ENCODE results near the gene FBLN1.

The FBLN1 gene

DNA sequence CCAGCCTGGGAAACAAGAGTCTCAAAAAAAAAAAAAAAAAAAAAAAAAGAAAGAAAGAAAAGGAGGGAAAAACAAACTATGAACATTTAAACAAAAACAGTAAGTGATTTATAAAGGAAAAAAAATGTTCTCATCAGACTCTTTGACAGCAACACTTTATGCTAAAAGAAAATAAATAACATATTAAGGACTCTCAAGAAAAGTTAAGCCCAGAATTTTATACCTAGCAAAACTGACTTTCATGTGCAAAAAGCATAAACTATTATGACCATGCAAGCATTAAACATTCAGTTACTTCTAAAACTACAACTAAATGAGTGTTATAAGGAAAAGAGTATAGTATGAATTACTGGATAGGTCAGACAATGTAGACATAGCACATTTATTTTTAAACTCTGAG lies 68.4 kb downstream of the FBLN1 start:
- no peak for DNase-seq (ENCODE audit: low spot score)

DNA sequence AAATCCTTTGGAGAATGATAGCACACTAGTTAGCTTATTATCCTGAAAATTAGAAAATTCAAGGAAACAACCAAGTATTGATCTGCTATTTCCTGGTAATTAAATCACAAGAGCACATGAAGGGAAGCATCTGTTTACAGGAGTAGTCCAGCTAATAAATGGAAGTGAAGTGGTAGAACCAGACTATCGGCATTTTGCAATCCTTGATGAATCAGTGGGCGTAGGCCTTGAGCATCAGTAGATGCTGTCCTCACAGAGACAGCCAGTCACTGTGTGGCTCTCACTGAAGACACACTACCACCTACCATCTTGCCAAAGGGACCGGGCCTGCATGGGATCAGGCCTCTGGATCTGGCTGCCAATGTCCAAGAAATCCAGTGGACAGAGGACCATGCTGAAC lies 69.8 kb downstream of the FBLN1 start:
- no peak for DNase-seq (ENCODE audit: low spot score)

DNA sequence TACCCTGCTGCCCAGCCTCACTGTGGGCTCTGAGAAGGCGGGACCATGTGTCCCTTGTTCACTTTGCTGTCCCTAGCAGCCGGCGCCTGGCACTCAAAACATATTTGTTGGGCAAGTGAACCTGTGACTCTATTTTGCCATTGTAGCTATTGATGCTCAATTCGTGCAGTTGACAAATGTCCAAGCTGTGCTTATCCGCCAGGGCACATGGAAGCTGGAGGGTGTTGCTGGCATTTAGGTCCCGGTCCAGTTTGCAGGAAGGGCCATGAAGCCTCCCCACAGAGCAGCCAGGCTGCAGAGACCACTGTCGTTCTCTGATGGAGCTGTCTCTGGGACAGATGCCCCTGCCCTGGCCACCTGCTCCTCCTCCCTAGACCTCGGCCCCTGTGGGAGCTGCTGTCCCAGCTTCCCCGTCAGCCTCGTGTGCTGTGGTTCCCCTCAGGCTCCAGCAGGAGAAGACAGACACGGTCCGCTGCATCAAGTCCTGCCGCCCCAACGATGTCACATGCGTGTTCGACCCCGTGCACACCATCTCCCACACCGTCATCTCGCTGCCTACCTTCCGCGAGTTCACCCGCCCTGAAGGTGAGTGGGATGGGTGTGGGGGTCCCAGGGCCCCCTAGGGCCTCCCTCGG lies 71.5 kb downstream of the FBLN1 start:
- DNase-seq (ENCODE audit: low spot score), result no peak

DNA sequence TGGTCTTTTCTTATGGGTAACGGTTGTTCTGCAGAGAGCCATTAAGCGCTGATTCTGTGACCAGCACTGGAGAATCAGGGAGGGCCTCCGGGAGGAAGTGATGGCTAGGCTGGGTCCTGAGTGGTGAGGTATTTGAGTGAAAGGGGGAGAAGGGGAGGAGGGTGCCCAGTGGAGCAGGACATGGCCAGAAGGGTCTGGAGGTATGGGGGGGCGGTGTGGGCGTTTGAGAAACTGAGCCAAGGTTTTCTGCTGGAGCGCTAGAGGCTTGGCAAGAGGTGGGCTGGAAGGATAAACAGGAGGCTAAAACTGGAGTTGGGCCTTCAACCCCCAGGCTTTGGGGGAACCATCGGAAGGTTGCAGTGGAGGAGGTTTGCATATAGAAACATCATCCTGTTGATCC lies 72.5 kb downstream of the FBLN1 start:
- DNase-seq (ENCODE audit: low spot score), result no peak

- no peak for DNase-seq (ENCODE audit: low spot score)
These were observed 73.1 kb downstream of the FBLN1 start for GRCh38 chr22:45575607-45576272.

DNA sequence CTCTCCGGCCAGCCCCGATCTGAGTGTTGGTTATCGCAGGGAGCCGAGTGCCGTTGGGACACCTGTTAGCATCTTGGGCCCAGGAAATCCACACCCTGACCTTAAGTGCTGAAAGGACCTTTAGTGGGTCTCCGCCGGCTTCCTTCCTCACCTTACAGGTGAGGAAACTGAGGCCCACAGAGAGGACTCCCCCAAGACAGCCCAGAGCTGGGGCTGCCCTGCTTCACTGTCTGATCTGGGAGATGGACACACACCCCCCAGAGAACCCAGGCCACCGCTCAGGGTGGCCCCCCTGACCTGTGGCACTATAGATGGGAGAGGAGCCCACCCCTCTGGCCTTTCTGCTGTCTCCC lies 73.6 kb downstream of the FBLN1 start:
- DNase-seq (ENCODE audit: low spot score), result no peak

GRCh38 chr22:45576730-45577464 lies 74.2 kb downstream of the FBLN1 start:
- no peak for DNase-seq (ENCODE audit: low spot score)

- DNase-seq (ENCODE audit: low spot score), result peak; percentile 79
These were observed 75.3 kb downstream of the FBLN1 start for GRCh38 chr22:45577746-45578523.

- DNase-seq (ENCODE audit: low spot score), result no peak
These were observed 76.0 kb downstream of the FBLN1 start for GRCh38 chr22:45578524-45579147.

DNA sequence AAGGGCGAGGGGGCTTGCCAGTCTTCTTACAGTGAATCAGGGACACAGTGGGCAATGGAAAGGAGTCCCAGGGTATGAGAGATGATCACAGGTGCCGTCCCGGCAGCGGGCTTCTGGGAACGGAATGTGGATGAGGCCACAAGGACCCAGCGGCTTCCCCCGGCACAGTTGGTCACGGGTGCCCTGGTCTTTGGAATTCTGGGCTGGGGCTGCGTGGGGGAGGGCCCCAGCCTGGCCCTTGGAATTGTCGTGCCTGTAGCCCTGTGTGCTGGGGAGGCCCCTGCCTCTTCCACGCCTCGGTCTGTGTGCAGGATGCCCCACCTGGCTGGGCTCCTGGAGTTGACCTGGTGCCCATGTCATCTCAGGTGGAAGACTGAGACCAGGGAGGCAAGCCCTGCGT lies 76.6 kb downstream of the FBLN1 start:
- DNase-seq (ENCODE audit: low spot score), result no peak

- DNase-seq (ENCODE audit: low spot score), result no peak
These were observed 77.4 kb downstream of the FBLN1 start for GRCh38 chr22:45579806-45580725.

DNA sequence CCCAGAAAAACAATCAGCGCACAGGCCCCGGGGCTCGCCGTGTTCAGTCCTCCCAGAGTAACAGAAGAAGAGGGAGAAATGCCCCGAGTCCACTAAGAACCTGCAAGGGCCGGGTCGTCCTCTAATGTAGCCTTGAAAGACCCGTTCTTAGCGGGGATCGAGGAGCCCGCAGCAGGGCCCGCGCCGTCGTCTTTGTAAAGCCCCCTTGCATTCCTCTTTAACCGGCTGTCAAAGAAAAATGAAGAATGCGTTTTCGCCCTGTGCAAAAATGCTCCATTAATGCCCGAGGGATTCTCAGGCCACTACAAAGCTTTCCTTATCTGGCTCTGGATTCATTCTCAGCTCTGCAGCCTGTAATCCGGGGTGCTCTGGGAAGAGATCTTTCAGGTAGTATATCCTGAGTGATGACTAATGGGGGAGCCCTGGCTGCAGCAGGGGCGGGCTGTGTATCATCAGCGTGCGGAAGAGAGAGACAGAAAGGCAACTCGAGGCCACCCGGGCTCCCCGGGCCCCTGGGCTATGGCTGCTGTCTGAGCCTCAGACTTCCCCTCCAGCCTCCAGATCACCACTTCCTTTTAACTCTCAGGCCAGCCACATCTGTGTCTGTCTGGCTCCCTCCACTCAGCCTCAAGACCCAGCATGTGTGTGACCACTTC lies 78.2 kb downstream of the FBLN1 start:
- DNase-seq (ENCODE audit: low spot score), result no peak

DNA sequence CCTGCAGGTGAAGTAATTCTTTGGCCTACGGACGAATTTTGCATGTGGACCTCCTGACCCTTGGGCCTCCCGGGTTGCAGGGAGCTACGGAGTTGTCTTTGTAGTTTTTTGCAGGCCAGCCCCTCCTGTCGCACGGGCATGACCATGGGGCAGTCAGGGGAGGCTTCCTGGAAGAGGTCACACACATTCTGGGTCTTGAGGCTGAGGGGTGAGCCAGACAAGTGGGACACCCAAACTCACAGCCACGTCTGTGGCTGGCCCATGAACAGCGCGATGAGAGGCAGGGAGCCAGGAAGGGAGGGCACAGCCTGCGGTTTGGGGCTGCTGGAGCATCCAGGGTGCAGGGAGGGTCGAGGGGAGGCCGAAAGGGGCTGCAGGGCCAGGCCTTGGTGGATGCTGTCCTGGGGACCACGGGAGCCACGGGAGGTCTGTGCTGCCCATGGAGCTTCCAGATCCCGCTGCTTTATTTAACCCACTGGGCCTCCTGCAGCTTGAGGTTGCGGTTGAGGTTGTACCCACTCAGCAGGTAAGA lies 78.9 kb downstream of the FBLN1 start:
- no peak for DNase-seq (ENCODE audit: low spot score)

- DNase-seq (ENCODE audit: low spot score), result no peak
These were observed 79.7 kb downstream of the FBLN1 start for GRCh38 chr22:45582236-45582954.

GRCh38 chr22:45582955-45583320 lies 80.3 kb downstream of the FBLN1 start:
- DNase-seq (ENCODE audit: low spot score), result no peak

DNA sequence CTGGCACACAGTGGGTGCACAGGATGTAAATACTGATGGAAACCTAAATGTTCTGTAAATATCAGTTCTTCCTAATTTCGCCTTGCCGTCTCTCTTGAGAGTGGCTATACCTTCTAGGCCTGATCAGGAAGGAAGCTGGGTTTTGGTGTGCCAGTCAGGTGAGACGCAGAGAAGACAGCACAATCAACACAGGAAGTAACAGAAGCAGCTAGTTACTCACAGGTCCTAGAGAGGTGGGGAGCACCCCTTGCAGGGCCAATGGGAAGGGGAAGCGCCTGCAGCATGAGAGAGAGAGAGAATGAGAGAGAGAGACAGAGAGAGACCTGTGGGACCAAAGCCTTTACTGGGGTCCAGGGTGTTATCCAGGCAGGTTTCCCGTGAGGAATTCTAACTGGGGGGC lies 80.8 kb downstream of the FBLN1 start:
- DNase-seq (ENCODE audit: low spot score), result no peak

DNA sequence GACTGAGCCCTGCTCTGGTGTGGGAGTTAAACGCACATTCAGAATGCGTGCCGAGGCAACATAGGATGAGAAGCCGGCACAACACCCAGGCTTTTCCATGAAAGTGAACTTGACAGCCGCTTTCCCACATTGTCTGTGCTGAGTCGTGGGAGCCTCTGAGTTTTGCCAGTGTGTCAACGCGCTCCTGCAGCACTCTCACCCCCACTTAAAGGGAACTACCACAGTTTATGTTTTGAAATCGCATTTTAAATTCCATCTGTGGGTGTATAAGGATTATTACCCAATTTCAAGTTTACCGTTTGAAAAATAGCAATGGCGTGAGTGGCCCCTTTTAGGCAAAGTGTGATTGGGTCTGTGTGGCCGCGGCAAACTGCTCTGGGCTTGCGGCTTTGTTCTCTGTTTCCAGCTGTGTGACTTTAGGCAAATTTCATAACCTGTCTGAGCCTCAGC lies 81.5 kb downstream of the FBLN1 start:
- no peak for DNase-seq (ENCODE audit: low spot score)

GRCh38 chr22:45584621-45585436 lies 82.1 kb downstream of the FBLN1 start:
- no peak for DNase-seq (ENCODE audit: low spot score)

DNA sequence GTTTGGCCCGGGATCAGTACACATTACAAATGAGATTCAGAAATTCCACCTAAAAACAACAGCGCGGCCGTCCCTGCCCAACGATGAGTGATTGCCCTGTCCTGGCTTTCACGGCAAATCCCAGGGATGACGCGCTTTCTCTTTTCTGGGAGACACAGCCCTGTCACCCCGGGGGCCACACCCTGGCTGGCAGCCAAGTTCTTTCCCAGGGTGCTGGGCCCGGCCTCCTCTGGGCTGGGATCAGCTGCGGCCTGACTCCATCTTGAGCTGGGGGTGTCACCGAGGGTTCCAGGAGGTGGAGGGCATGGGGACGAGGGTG lies 82.7 kb downstream of the FBLN1 start:
- no peak for DNase-seq (ENCODE audit: low spot score)

Measured in NAMALWA (cell line).